GM18526 (cell line): ENCODE results near the gene ZNF672.

Experiments used
- POLR2A ChIP-seq: IDR thresholded peaks from 3 replicates; pipeline ENCODE4 v1.6.1; 2011; ENCODE audit not compliant: insufficient read length; ENCODE audit errors: extremely low read depth

The ZNF672 gene

DNA sequence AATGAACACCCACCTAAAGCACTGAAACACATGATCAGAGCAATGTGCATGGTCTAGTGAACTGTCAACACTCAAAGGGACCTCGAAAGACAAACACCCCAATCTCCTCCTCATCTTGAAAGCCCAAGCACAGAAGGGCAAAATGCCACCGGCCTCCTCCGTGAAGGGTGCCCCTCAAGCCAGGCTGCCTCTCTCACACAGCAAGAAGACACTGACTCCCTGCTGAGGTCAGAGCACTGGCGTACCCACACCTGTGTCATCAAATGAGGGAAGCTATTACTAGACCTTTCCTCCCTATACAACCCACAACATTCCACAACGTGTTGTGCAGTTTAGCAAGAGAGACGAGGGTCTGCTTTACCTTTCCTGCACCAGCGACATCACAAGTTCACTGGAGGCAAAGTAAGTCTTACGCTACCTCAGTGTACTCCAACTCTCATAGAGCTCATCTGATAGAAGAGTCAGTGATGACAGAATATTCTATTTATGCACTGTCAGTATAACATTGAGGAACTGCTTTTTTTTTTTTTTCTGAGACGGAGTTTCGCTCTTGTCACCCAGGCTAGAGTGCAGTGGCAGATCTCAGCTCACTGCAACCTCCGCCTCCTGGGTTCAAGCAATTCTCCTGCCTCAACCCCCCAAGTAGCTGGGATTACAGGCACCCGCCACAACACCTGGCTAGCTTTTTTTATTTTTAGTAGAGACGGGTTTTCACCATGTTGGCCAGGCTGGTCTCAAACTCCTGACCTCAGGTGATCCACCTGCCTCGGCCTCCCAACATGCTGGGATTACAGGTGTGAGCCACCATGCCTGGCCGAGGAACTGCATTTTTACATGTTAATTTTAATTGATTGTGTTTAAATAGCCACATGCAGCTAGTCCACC is 15.6 kb upstream of the ZNF672 start:
- no peak for TF ChIP-seq POLR2A

GRCh38 chr1:248823517-248824001 is 14.5 kb upstream of the ZNF672 start:
- TF ChIP-seq POLR2A = no peak

GRCh38 chr1:248824301-248824700 is 13.7 kb upstream of the ZNF672 start:
- TF ChIP-seq POLR2A = no peak

- no peak for TF ChIP-seq POLR2A
Observed at GRCh38 chr1:248824701-248825100, 13.3 kb upstream of the ZNF672 start.

GRCh38 chr1:248825136-248825535 is 12.9 kb upstream of the ZNF672 start:
- TF ChIP-seq POLR2A = no peak

DNA sequence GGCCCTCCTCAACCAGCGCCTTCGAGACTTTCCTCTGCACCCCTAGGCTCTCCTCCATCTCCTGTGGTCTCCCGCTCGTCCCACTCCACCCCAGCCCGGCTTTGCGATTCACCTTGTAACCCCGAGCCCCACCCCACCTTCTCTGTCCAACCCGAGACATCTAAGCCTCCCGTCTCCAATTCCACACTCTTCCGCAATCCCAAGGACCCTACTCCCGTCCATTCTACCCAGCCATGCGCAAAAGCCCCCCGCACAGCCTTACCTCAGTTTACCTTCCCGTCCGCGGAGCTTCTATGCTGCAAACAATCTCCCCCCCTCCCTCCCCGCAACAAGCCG is 12.5 kb upstream of the ZNF672 start:
- TF ChIP-seq POLR2A = peak; percentile 18

- peak; percentile 78 for TF ChIP-seq POLR2A
Observed at GRCh38 chr1:248825909-248826760, 11.9 kb upstream of the ZNF672 start, which contains the start of gene SH3BP5L. Gene SH3BP5L, minus strand, starts transcription at chr1:248825915. Its CDS starts 980 bp downstream, at chr1:248824935.

DNA sequence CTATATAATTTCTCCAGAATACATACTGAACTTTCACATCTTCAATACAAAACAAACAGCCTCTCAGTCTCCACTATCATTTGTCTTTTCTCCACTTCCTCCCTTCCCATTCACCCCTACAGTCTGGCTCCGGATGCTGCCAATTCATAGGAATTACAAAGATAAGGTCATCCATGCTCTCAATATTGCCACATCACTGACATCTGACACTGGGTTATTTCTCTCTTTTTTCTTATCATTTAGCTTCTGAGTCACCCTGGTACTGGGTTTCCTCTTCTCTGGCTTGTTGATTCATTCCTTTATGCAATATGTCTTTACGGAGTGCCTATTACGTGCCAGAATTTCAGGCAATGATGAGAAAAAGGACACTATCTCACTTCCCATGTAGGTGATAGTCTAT is 9.2 kb upstream of the ZNF672 start:
- no peak for TF ChIP-seq POLR2A

GRCh38 chr1:248831842-248832241 is 6.2 kb upstream of the ZNF672 start:
- TF ChIP-seq POLR2A = no peak

- no peak for TF ChIP-seq POLR2A
Observed at GRCh38 chr1:248834343-248834940, 3.6 kb upstream of the ZNF672 start.

- no peak for TF ChIP-seq POLR2A
Observed at GRCh38 chr1:248837045-248837780, 811 bp upstream of the ZNF672 start.

GRCh38 chr1:248838357-248839167 is 538 bp downstream of the ZNF672 start:
- peak; percentile 77 for TF ChIP-seq POLR2A

DNA sequence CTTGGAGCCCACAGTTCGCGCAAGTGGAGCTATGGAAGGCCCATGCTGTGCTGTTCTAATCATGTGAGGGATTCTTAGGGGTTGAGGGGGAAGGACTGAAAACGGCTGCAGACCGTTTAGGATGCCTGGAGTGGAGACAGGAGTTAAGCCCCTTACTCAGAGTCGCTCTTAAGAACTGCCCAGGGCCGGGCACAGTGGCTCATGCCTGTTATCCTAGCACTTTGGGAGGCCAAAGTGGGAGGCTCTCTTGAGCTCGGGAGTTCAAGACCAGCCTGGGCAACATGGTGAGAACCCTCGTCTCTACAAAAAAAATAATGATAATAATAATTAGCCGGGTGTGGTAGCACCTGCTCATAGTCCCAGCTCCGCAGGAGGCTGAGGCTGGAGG is 1.1 kb downstream of the ZNF672 start:
- TF ChIP-seq POLR2A = no peak

DNA sequence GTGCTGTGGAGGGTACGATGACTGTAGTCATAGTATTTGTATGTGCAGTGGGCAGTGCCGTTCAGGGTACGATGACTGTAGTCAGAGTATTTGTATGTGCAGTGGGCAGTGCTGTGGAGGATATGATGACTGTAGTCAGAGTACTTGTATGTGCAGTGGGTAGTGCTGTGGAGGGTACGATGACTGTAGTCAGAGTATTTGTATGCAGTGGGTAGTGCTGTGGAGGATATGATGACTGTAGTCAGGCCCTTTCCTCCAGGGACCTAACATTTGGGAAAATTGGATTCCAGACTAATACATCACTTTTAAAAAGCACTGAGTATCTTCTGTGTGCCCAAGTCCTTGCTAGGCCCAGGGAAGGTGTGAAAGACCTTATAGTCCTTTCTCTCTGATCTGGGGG is 2.9 kb downstream of the ZNF672 start:
- TF ChIP-seq POLR2A = no peak
